ENCODE results near the gene ALPK1.

DNA sequence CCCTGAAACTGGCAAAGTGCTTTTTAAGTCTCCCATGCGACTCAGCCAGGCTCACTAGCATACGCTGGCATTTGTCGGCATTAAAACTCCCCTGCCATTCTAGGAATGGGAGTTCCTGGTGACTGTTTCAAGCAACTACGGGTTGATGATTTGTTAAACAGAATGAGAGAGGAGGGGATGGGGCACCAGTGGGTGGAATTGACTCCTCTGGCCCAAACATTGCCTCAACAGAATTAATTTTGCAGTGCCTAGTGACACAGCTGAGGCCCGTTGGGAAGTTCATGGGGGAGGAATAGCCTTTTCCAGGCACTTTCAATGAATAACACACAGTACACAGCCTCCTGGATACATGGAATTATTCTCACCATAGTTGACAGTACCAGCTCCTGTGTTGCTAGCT is 188.8 kb downstream of the ALPK1 start:
- no peak for TF ChIP-seq POLR2A (IDR thresholded peaks at IDR 0.05)
- TF ChIP-seq, protein P1, sequence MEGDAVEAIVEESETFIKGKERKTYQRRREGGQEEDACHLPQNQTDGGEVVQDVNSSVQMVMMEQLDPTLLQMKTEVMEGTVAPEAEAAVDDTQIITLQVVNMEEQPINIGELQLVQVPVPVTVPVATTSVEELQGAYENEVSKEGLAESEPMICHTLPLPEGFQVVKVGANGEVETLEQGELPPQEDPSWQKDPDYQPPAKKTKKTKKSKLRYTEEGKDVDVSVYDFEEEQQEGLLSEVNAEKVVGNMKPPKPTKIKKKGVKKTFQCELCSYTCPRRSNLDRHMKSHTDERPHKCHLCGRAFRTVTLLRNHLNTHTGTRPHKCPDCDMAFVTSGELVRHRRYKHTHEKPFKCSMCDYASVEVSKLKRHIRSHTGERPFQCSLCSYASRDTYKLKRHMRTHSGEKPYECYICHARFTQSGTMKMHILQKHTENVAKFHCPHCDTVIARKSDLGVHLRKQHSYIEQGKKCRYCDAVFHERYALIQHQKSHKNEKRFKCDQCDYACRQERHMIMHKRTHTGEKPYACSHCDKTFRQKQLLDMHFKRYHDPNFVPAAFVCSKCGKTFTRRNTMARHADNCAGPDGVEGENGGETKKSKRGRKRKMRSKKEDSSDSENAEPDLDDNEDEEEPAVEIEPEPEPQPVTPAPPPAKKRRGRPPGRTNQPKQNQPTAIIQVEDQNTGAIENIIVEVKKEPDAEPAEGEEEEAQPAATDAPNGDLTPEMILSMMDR (IDR thresholded peaks at IDR 0.05), result no peak
- no peak for TF ChIP-seq POLR2AphosphoS5 (IDR thresholded peaks at IDR 0.05)
- no peak for TF ChIP-seq EP300 (IDR thresholded peaks at IDR 0.05)
